ENCODE measurements around the gene MYORG. TPM values are rescaled to one million over a fixed set of nuclear protein-coding genes. Genes with fewer than 3 reads are reported as not detected.
"Not testable (repeated sequence)": the region's sequence is repeated elsewhere in the genome, so short reads cannot be mapped to it uniquely, and the experiment has no call there.

The MYORG gene
- total RNA-seq, 1 donor from 2014 or later = 6.6 TPM

GRCh38 chr9:34370335-34370969, 6.2 kb downstream of the MYORG start:
- no peak overlapping the region for H3K4me3 ChIP-seq (ENCODE audit: low read depth, low read length)
- no peak for TF ChIP-seq CTCF (conservative IDR thresholded peaks at IDR 0.05; ENCODE audit: low read depth, low read length)
- no peak for DNase-seq (ENCODE audit: low read depth)

- H3K4me3 ChIP-seq (ENCODE audit: low read depth, low read length) = no peak overlapping the region
- no peak for DNase-seq (ENCODE audit: low read depth)
- no peak for TF ChIP-seq CTCF (conservative IDR thresholded peaks at IDR 0.05; ENCODE audit: low read depth, low read length)
These were observed 7.1 kb downstream of the MYORG start for GRCh38 chr9:34369636-34370035.

GRCh38 chr9:34368796-34369195, 7.9 kb downstream of the MYORG start:
- DNase-seq (ENCODE audit: low read depth); H3K4me3 ChIP-seq (ENCODE audit: low read depth, low read length): not testable (repeated sequence)

- not testable (repeated sequence) for DNase-seq (ENCODE audit: low read depth); H3K4me3 ChIP-seq (ENCODE audit: low read depth, low read length)
These were observed 8.8 kb downstream of the MYORG start for GRCh38 chr9:34367751-34368410.

GRCh38 chr9:34366365-34366764, 10.3 kb downstream of the MYORG start:
- DNase-seq (ENCODE audit: low read depth) = no peak
- TF ChIP-seq CTCF (conservative IDR thresholded peaks at IDR 0.05; ENCODE audit: low read depth, low read length) = no peak
- H3K4me3 ChIP-seq (ENCODE audit: low read depth, low read length) = no peak overlapping the region

- H3K4me3 ChIP-seq (ENCODE audit: low read depth, low read length) = no peak overlapping the region
- TF ChIP-seq CTCF (conservative IDR thresholded peaks at IDR 0.05; ENCODE audit: low read depth, low read length) = no peak
- DNase-seq (ENCODE audit: low read depth) = no peak
These were observed 11.4 kb downstream of the MYORG start for GRCh38 chr9:34365282-34365681.

- no peak overlapping the region for H3K4me3 ChIP-seq (ENCODE audit: low read depth, low read length)
- DNase-seq (ENCODE audit: low read depth) = no peak
- no peak for TF ChIP-seq CTCF (conservative IDR thresholded peaks at IDR 0.05; ENCODE audit: low read depth, low read length)
These were observed 12.9 kb downstream of the MYORG start for GRCh38 chr9:34363619-34364351.

All from epithelial cell of proximal tubule (primary cell).